ENCODE data around the gene CHERP. TPM values are rescaled to one million over a fixed set of nuclear protein-coding genes. Genes with fewer than 3 reads are reported as not detected.

Gene CHERP
- total RNA-seq, 1 donor from 2014 or later: 78.4 TPM

- Mint-ChIP-seq H3K27ac (peak overlapping the region; percentile 47), H3K4me1 (peaks cover 3% of the 10 kb centered on the region), H3K27me3 (ENCODE audit: low read depth) (no peaks in the 10 kb centered on the region), H3K4me3 (no peak overlapping the region), H3K36me3 (peaks cover 20% of the 10 kb centered on the region), H3K9me3 (no peaks in the 10 kb centered on the region)
- DNase-seq (ENCODE audit: low spot score in 2 of 2, unreplicated experiment in 2 of 2): no peak
- TF ChIP-seq, protein P1, sequence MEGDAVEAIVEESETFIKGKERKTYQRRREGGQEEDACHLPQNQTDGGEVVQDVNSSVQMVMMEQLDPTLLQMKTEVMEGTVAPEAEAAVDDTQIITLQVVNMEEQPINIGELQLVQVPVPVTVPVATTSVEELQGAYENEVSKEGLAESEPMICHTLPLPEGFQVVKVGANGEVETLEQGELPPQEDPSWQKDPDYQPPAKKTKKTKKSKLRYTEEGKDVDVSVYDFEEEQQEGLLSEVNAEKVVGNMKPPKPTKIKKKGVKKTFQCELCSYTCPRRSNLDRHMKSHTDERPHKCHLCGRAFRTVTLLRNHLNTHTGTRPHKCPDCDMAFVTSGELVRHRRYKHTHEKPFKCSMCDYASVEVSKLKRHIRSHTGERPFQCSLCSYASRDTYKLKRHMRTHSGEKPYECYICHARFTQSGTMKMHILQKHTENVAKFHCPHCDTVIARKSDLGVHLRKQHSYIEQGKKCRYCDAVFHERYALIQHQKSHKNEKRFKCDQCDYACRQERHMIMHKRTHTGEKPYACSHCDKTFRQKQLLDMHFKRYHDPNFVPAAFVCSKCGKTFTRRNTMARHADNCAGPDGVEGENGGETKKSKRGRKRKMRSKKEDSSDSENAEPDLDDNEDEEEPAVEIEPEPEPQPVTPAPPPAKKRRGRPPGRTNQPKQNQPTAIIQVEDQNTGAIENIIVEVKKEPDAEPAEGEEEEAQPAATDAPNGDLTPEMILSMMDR (IDR thresholded peaks at IDR 0.05; ENCODE audit: unreplicated experiment): no peak
Observed at GRCh38 chr19:16527334-16527935, 14.8 kb downstream of the CHERP start.

DNA sequence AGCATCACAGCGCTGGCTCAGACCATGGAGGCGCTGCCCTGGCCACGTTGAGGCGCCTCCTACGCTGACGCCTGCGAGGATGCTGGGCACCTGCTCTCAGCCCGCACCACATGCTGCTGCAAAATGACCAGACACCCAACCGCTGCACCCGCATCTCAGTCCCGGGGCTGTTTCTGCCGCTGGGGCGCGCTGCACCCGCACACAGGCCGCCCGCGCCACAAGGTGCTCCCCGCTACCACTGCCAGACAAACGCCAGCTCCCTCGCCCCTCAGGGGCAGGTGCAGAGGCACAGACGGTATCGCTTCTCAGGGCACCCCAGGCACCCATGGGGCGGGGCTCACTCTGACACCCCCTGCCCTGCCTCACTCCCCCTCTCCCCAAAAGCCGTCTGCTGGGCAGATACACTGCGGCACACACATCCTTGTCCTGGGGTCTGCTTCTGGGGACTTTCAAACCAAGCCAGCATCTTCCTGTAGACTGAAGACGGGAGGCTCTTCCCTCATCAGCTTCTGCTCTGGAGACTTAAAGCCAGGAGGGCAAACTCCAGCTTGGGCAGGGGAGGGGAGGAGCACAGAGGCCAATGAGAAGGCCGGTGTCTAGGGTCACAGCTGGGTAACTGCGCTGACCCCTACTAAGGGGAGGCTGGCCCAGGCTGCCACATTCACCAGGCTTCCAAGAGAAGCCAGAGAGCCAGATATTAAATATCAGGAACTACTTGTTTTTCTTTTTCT is 16.3 kb downstream of the CHERP start:
- Mint-ChIP-seq H3K27me3 (ENCODE audit: low read depth) (no peaks in the 10 kb centered on the region), H3K9me3 (no peaks in the 10 kb centered on the region), H3K36me3 (peaks cover 13% of the 10 kb centered on the region), H3K4me1 (peaks cover 3% of the 10 kb centered on the region), H3K27ac (no peak overlapping the region), H3K4me3 (no peak overlapping the region)
- no peak for DNase-seq (ENCODE audit: low spot score in 2 of 2, unreplicated experiment in 2 of 2)
- TF ChIP-seq, protein P1 (IDR thresholded peaks at IDR 0.05; ENCODE audit: unreplicated experiment): no peak

DNA sequence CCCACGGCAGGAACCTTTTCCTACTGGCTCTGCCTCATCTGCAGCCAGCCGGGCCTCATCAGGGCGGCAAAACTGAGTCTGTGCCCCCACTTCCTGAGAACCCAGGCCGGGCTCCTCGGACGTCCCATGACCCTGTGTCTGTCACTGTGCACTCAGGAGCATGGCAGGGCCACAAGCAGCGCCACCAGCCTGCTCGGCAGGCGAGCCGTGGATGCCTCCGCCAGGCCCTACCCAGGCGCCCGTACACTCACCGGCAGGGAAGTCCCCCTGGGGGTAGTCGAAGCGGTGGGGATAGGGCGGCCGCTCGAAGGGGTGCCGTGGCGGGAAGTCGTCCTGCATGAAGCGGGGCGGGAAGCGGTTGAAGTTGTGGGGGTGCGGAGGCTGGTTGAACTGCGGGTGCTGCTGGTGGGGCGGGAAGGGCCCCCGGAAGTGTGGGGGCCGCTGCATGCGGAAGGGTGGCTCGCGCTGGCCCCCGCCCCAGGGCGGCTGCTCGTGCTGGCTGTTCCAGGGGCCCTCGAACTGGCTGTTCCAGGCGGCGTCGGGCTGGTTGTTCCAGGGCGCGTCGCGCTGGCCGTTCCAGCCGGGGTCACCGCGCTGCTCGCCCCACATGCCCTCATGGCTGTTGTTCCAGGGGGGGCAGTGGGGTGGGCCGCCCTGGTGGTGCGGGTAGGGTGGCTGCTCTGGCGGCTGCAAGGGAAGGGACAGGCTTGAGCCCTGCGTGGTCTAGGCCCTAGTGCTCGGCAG is 17.1 kb downstream of the CHERP start:
- TF ChIP-seq, protein P1 (IDR thresholded peaks at IDR 0.05; ENCODE audit: unreplicated experiment): no peak
- Mint-ChIP-seq H3K27me3 (ENCODE audit: low read depth) (no peaks in the 10 kb centered on the region), H3K9me3 (no peaks in the 10 kb centered on the region)

GRCh38 chr19:16522559-16523377 is 19.5 kb downstream of the CHERP start:
- H3K9me3 Mint-ChIP-seq: no peaks in the 10 kb centered on the region
- no peak overlapping the region for H3K4me3 Mint-ChIP-seq
- H3K27ac Mint-ChIP-seq: no peak overlapping the region
- H3K27me3 Mint-ChIP-seq (ENCODE audit: low read depth): no peaks in the 10 kb centered on the region
- TF ChIP-seq, protein P1 (IDR thresholded peaks at IDR 0.05; ENCODE audit: unreplicated experiment): no peak
- peaks cover 2% of the 10 kb centered on the region for H3K4me1 Mint-ChIP-seq
- H3K36me3 Mint-ChIP-seq: peaks cover 33% of the 10 kb centered on the region
- DNase-seq (ENCODE audit: low spot score in 2 of 2, unreplicated experiment in 2 of 2): no peak

More for the DNA sequence above, 17.1 kb downstream of the CHERP start:
- Mint-ChIP-seq H3K27ac (no peak overlapping the region), H3K4me1 (peaks cover 3% of the 10 kb centered on the region), H3K4me3 (no peak overlapping the region), H3K36me3 (peaks cover 18% of the 10 kb centered on the region)
- no peak for DNase-seq (ENCODE audit: low spot score in 2 of 2, unreplicated experiment in 2 of 2)

DNA sequence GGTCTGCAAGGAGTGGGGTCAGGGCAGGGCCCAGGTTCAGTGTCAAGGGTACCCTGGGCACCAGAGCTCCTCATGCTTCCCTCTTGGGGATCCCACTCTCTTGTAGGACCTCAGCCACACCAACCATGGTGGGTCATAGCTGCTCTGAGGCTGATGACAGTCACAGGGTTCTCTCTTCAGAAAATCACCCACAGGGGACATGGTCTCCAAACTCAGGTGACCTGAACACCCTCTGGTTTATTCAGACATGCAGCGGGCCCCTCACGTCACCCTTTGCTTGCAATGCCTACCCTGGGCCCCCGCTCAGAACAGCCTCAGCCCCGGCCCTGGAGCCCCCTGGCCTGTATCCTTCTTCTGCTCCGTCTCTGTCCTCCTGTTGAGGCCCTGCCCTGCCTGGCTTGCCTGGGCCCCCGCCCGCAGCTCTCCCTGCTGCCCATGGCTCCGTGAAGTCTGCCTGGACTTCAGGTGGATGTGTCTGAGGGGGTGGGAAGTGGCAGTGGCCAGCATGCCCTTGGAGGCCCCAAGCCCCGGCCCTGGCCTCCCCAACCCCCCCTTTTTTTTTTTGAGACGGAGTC is 20.4 kb downstream of the CHERP start:
- DNase-seq (ENCODE audit: low spot score in 2 of 2, unreplicated experiment in 2 of 2): no peak
- H3K36me3 Mint-ChIP-seq: peaks cover 33% of the 10 kb centered on the region
- H3K27ac Mint-ChIP-seq: no peak overlapping the region
- TF ChIP-seq, protein P1 (IDR thresholded peaks at IDR 0.05; ENCODE audit: unreplicated experiment): no peak
- H3K4me3 Mint-ChIP-seq: no peak overlapping the region
- no peaks in the 10 kb centered on the region for H3K9me3 Mint-ChIP-seq
- H3K4me1 Mint-ChIP-seq: no peaks in the 10 kb centered on the region
- H3K27me3 Mint-ChIP-seq (ENCODE audit: low read depth): no peaks in the 10 kb centered on the region
